Natural killer cell (primary cell): Measurements from ENCODE around the gene RABEP2. TPM values are rescaled to one million over a fixed set of nuclear protein-coding genes. Genes with fewer than 3 reads are reported as not detected.

Experiments used
- ATAC-seq, 3 donors: fragments of 150-1000 bp in 2 of 3; fragments of 200-7000 bp in 1 of 3; cut with Tn5 transposase; 1 replicate in 1 of 3; 2 replicates in 2 of 3; pipeline ENCODE4 v1.10.0; 2021; ENCODE audit warnings: mild to moderate bottlenecking in 2 of 3, moderate library complexity in 2 of 3
- DNase-seq, 2 donors: peaks; one replicate each; pipeline versions ENCODE4 v3.0.0 to v3.0.0-alpha.2; 2013 to 2021; ENCODE audit warnings: mixed read lengths in 1 of 2
- H3K27ac ChIP-seq: one replicate; pipeline ENCODE4 v1.5.1; 2013; ENCODE audit warnings: mild to moderate bottlenecking, low read length
- H3K27me3 ChIP-seq: one replicate; pipeline ENCODE4 v1.6.1; 2013; ENCODE audit warnings: low read length; ENCODE audit not compliant: control insufficient read depth, insufficient read depth
- H3K36me3 ChIP-seq: one replicate; pipeline ENCODE4 v1.6.1; 2013; ENCODE audit warnings: low read length; ENCODE audit not compliant: control insufficient read depth, insufficient read depth
- H3K4me1 ChIP-seq: one replicate; pipeline ENCODE4 v1.6.1; 2013; ENCODE audit warnings: low read length; ENCODE audit not compliant: control insufficient read depth, insufficient read depth
- H3K4me3 ChIP-seq: one replicate; pipeline ENCODE4 v1.5.1; 2013; ENCODE audit warnings: low read length
- H3K9me3 ChIP-seq: one replicate; pipeline ENCODE4 v1.6.1; 2013; ENCODE audit warnings: low read length; ENCODE audit not compliant: control insufficient read depth, insufficient read depth
- H3K27ac Mint-ChIP-seq, 2 donors: one replicate each; pipeline ENCODE4 v1.8.0; 2022; ENCODE audit warnings: mild to moderate bottlenecking in 2 of 2, mixed read lengths in 2 of 2, moderate library complexity in 1 of 2
- H3K27me3 Mint-ChIP-seq, 2 donors: one replicate each; pipeline ENCODE4 v1.8.0; 2022; ENCODE audit warnings: low read depth in 2 of 2, mixed read lengths in 2 of 2
- H3K36me3 Mint-ChIP-seq: one replicate; pipeline ENCODE4 v1.8.0; 2022; ENCODE audit warnings: mixed read lengths
- H3K4me1 Mint-ChIP-seq, 2 donors: one replicate each; pipeline ENCODE4 v1.8.0; 2022; ENCODE audit warnings: mixed read lengths in 2 of 2
- H3K4me3 Mint-ChIP-seq: one replicate; pipeline ENCODE4 v1.8.0; 2022; ENCODE audit warnings: mild to moderate bottlenecking, moderate library complexity, mixed read lengths
- H3K9me3 Mint-ChIP-seq, 2 donors: one replicate each; pipeline ENCODE4 v1.8.0; 2022; ENCODE audit warnings: mixed read lengths in 2 of 2
- CTCF ChIP-seq: fragments of 200-600 bp; IDR thresholded peaks from one replicate; pipeline ENCODE4 v1.8.0; 2022; ENCODE audit warnings: antibody characterized with exemption
- WGBS: methylation state at CpG from one replicate; pipeline ENCODE4 v1.1.7; 2013; ENCODE audit warnings: missing lambda C conversion rate; ENCODE audit not compliant: insufficient coverage; 5-methylcytosine and 5-hydroxymethylcytosine counted together
- intact Hi-C: fragments of 100-400 bp; cut with micrococcal nuclease; formaldehyde crosslinking; loops from one replicate; pipeline ENCODE4 v1.14.2; 2022
- total RNA-seq, 4 donors: library from RNA; stranded (reverse); fragments of 120-200 nt in 1 of 4; gene quantifications; one replicate each; pipeline versions ENCODE4 v1.2.3 to v1.2.4, GENCODE V29; 2013 to 2022

Gene RABEP2
- total RNA-seq, 3 donors from 2014 or later (not counting 1 experiment from before 2014, with no cell fraction given) = 53.4 to 63.4 (median 60.1) TPM

GRCh38 chr16:28935346-28935745, 10.3 kb upstream of the RABEP2 start:
- Histone ChIP-seq H3K4me1 (peaks cover 37% of the 10 kb centered on the region), H3K9me3 (no peaks in the 10 kb centered on the region), H3K27me3 (no peaks in the 10 kb centered on the region), H3K27ac (no peak overlapping the region), H3K36me3 (no peaks in the 10 kb centered on the region), H3K4me3 (no peak overlapping the region)
- Mint-ChIP-seq H3K27ac (no peak overlapping the region), H3K27me3 (no peaks in the 10 kb centered on the region), H3K9me3 (no peaks in the 10 kb centered on the region), H3K4me3 (peak overlapping the region; percentile 60), H3K36me3 (no peaks in the 10 kb centered on the region), H3K4me1 (peaks cover 23 to 47% of the 10 kb centered on the region in 2 donors)
- 97% methylated on average over 4 of the region's 4 CpGs for WGBS
- no peak for ATAC-seq
- DNase-seq = no peak
- intact Hi-C loops = no loop called here
- no peak for TF ChIP-seq CTCF

- WGBS = 83% methylated on average over 8 of the region's 8 CpGs
- peaks cover 42% of the 10 kb centered on the region for H3K4me1 ChIP-seq
- H3K27ac ChIP-seq = no peak overlapping the region
- peak overlapping the region; percentile 1 for H3K4me3 ChIP-seq
- no peaks in the 10 kb centered on the region for H3K9me3 ChIP-seq
- H3K36me3 ChIP-seq = no peaks in the 10 kb centered on the region
- Mint-ChIP-seq H3K4me1 (peaks cover 26 to 46% of the 10 kb centered on the region in 2 donors), H3K27me3 (no peaks in the 10 kb centered on the region), H3K4me3 (no peak overlapping the region), H3K9me3 (no peaks in the 10 kb centered on the region), H3K36me3 (no peaks in the 10 kb centered on the region), H3K27ac (no peak overlapping the region)
- DNase-seq (no peak), ATAC-seq (no peak)
- intact Hi-C loops = no loop called here
- no peak for TF ChIP-seq CTCF
- no peaks in the 10 kb centered on the region for H3K27me3 ChIP-seq
These were observed 8.1 kb upstream of the RABEP2 start for GRCh38 chr16:28933171-28933570.

- ATAC-seq = no peak
- Histone ChIP-seq H3K27ac (peak overlapping the region; percentile 44), H3K9me3 (no peaks in the 10 kb centered on the region), H3K36me3 (no peaks in the 10 kb centered on the region), H3K27me3 (no peaks in the 10 kb centered on the region), H3K4me3 (peak overlapping the region; percentile 40), H3K4me1 (peaks cover 42% of the 10 kb centered on the region)
- H3K4me1 Mint-ChIP-seq = peaks cover 26 to 42% of the 10 kb centered on the region in 2 donors
- no peaks in the 10 kb centered on the region for H3K36me3 Mint-ChIP-seq
- 79% methylated on average over 20 of the region's 20 CpGs for WGBS
- DNase-seq = no peak
- no peaks in the 10 kb centered on the region for H3K9me3 Mint-ChIP-seq
- no peaks in the 10 kb centered on the region for H3K27me3 Mint-ChIP-seq
- no peak for TF ChIP-seq CTCF
- no peak overlapping the region for H3K27ac Mint-ChIP-seq
- intact Hi-C loops = no loop called here
- H3K4me3 Mint-ChIP-seq = no peak overlapping the region
These were observed 7.5 kb upstream of the RABEP2 start for GRCh38 chr16:28932339-28933141.
